ENCODE measurements around the gene CYP4F2.

GRCh38 chr19:15937771-15938170 lies 39.9 kb upstream of the CYP4F2 start:
- TF ChIP-seq CTCF (IDR thresholded peaks at IDR 0.05 in 8 of 11, conservative IDR thresholded peaks at IDR 0.05 in 3 of 11) (no peak), POLR2A (IDR thresholded peaks at IDR 0.05) (no peak)
